GM18873 (cell line): ENCODE results near the gene ADAM12.

Experiments used
- ATAC-seq: cut with Tn5 transposase; IDR thresholded peaks from one replicate; pipeline ENCODE4 v1.9.1; 2021; ENCODE audit warnings: mild to moderate bottlenecking, moderate library complexity, moderate number of reproducible peaks; ENCODE audit not compliant: unreplicated experiment, low FRiP score

The ADAM12 gene

DNA sequence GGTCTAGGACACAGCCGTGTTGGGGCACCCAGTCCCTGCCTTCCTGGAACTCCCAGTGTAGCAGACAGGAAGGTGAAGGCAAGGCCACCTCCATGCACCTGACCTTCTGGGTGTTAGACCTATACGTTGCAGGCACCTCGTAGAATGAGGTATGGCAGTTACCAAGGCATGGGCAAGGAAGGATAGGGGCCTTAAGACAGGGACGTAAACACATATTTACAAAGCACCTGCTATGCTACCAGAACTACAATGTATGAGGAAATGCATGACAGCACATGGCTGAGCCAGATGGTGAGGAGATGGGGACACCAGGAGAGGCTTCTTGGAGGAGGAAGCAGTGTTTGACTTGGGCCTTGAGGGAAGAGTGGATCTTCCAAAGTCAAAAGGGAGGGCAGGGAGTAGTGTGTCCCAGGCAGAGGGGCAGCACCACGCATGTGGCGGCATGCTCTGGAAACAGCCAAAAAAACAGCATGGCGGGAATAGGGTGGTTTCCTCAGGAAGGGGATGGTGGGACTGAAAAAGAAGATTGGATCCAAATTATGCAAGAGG, 260.7 kb downstream of the ADAM12 start:
- no peak for ATAC-seq

DNA sequence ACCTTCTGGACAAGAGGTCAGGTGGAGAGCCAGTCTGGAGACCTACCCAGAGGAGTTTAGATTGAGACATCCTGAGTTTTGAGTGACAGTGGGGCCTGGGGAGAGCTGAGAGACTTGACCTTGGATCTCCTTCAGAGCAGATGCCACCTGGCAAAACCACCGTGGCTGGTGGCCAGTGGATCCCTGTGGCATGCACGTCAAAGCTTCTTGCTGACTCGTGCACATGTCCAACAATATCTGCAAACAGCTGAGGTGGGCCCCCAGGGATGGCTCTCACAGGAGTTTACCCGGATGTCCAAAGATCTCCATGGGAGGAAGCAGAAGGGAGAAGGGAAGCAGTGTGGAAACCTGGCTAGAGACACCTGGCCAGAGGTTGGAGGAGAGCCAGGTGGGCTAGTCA, 261.4 kb downstream of the ADAM12 start:
- ATAC-seq = no peak

DNA sequence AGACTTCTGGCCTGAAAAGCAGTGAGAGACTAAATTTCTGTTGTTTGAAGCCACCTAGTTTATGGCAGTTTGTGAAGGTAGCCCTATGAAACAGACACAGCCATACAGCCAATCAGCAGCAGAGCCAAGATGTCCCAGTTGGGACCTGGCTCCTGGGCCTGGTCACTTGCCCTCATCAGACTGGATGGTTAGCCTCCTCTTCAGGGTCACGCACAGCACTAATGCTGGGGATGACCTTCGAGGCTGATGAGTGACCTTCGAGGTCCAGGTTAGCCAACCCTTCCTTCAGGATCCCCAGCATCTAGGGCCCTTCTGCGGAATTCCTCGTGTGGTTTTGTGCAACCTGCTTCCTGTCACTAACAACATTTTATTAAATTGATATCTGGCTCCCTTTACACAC, 262.3 kb downstream of the ADAM12 start:
- ATAC-seq = no peak

DNA sequence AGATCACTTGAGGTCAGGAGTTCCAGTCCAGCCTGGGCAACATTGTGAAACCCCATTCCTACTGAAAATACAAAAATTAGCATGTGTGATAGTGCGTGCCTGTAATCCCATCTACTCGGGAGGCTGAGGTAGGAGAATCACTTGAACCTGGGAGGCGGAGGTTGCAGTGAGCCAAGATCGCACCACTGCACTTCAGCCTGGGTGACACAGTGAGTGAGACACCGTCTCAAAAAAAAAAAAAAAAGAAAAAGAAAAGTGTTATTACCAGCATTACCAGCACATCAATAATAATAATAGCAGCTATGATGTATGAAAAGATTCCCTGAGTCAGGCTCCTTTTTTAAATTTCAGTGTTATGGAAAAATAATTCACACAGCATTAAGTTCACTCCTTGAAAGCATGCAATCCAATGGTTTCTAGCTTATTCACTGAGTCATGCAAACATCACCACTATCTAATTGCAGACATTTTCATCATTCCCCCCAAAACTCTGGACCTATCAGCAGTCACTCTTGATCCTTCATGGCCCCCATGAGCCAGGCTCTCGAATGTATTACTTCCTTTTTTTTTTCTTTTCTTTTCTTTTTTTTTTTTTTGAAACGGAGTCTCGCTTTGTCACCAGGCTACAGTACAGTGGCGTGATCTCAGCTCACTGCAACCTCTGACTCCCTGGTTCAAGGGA, 263.5 kb downstream of the ADAM12 start:
- no peak for ATAC-seq

DNA sequence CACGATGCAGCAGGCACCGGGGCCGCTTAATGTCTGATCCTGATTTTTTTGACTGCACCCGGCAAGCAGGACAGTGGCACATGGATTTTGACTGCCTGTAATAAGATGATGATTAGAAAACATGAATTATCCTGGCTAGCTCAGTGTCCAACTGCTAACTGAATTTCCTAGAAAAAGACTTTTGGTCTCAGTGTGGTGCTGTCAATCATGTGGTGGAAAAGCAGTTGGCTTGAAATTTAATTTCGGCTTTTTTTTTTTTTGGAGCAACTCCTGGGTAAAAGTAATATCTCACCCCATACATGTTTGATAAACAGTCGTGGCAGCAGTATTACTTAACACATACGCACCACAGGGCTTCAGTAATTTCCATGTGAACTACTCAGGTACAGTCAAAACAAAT, 264.2 kb downstream of the ADAM12 start:
- ATAC-seq = no peak

DNA sequence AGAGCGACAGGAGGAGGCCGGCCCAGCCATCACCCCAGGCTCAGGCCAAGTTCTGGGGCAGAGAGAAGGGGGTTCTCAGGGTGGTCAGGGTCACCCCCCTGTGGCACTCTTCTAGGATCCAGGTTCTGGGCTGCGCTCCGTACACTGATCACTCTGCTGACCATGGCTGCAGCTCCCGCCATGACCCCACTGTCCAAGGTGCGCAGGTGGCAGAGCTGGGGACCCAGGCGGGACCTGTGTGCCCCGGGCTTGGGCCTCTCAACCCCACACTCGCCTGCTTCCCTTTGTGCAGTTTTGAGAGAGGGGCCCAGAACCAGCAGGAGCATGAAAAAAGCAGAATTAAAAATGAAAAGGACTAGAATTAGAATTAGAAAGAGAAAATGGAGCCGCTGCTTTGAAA, 264.8 kb downstream of the ADAM12 start:
- no peak for ATAC-seq

DNA sequence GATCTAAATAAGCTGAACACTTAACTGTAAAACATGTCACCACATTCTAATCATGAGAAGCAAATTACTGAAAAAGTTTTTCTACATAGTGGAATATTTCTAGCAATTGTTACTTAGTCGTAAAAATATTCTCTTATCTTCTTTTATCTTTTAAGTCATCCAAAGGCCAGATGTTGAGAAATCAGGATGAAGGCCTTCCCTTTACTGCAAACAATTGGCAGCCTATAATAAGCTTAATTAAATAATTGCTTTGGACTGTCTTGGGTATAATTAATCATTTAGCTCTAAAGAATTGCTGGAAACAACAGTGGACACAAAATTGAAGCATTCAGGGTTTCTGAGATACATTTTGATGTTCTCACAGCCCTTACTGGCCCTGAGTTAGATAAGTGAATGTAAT, 265.4 kb downstream of the ADAM12 start:
- ATAC-seq = no peak

DNA sequence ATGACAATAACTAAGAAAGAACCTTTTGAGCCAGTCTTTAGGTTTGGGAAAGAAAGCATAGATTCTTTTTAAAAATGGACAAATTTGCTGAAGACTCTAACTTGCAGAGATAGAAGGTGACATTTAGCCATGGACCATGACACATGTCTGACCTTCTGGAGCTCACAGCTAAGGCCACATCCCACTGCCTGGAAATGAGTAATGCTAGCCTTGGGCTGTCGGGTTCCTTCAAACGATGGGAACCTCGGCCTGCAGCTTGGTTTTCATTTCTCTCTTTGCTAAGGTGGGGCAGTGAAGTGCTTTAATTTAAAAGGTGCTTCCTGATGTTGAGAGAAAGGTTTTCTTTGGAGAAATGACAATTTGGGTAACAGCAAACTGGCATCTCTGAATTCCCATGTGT, 268.7 kb downstream of the ADAM12 start:
- no peak for ATAC-seq

DNA sequence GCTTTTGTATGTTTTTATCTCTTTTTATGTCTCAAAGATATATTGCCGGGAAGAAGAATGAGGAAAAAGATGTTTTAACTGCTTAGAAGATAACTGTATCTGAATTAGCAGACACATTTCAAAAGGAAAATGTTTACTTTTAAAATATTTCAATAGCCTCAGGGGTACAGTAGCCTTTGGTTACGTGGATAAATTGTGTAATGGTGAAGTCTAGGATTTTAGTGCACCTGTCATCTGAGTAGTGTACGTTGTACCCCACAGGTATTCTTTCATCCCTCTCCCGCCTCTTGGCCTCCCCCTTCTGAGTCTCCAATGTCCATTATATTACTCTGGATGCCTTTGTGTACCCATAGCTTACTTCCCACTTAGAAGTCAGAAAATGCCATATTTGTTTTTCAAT, 269.8 kb downstream of the ADAM12 start:
- no peak for ATAC-seq

DNA sequence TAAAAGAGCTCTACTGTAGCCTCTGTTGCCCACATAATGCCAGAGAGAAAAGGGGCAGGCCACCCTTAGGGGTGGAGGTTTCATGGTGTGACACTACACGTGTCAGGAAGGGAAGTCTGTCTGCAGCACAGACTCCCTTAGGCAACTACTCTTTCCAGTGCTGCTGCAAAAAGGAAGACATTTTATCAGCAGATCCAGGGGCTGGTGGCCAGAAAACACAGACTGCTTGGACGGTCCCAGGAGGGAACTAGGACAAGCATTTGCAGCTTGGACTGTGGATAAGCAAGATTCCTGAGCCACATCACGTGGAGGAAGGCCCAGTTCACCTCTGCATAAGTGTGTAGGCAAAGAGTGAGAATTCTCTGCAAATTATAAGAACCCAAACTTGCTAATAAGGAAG, 271.1 kb downstream of the ADAM12 start:
- ATAC-seq = no peak

DNA sequence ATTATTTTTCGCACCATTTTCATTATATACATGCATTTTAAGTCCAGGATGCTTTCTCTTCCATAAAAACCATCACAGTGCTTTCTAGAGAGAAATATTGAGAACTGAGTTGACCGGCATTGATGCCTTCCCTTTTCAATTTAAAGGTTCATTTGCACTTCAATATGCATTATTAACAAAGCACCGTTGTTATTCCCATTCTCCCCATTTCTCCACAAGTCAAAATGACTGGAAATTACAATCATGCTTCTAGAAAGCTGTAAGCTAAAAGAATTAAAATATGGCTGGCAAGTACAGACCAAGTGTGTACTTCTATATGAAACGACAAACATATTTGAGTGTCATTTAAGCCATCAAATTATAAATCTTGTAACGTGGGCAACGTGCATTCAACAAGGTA, 272.4 kb downstream of the ADAM12 start:
- ATAC-seq = no peak

DNA sequence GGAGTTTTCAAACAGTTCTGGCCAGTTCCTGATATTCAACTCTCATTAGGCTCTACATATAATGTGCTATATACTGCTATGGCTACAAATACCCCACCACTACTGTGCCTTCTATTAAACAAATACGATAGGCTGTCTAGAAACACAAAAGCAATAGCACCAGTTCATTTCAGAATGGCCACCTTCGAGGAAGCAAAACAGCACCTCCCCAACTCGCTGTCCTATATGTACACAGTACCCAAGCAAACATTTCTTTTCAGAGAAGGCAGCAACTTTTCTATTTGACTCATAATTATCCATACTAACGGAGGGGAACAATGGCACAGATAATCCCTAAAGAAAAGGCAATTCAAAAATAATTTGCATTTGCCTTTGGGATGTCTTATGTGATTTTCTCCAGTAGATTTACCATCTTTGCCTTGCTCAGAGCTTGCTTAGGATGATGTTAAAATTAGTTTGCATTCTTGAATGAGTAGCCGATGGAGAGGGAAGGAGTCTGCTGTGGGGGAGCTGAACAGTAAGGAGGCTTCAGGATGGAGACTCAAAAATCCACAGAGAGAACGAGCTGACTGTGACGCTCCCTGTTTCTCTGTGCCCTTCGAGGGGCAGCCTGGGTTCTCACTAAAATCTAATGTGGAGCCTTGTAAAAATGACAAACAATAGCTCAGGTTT, 273.3 kb downstream of the ADAM12 start:
- ATAC-seq = no peak

DNA sequence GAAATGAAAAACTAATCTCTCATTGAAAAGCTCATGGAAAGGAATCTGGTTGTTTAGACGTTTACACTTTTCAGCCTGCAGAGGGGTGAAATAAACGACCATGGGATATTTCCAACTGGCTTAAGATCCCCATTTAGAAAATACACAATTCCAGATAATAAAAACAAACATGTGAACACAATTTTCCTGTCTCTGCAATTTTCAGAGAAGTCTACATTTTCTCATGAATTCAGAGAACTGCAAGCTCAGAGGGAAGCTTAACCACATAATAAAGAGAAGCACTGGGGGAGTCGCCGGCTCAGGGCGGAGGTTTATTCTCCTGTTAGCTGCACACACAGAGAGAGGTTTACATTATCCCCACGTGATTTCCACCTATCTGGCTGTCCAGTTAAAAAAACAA, 276.8 kb downstream of the ADAM12 start:
- no peak for ATAC-seq

DNA sequence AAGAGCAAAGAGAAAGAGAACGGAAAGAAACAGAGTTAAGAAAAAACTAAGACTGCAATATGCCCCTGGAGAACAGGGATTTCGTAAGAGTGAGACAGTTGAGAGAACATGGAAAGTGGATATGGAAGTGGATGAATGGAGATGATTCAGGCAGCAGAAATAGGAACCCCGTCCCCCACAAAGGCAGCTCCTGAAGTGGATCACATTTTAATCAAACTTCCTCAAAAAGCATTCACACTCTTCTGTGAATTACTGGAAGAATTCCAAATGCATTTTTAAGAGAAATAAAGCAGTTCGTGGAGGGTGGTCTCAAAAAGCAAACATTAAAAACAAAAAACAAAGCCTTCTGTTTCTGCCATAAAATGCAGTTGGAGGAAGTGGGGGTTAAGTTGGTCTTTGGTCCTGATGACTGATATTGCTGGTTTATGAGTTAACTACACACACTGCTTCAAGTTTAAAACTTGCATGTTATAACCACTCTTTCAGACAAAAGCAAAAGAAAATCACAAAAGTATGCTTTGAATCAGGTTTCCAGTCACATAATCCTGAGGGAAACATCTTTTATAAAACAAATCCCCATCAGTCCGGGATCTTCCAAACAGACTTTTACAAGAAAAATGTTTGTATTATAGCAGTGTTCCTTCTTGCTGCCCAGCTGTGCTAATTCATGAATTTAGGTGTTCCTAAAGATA, 277.6 kb downstream of the ADAM12 start:
- no peak for ATAC-seq

DNA sequence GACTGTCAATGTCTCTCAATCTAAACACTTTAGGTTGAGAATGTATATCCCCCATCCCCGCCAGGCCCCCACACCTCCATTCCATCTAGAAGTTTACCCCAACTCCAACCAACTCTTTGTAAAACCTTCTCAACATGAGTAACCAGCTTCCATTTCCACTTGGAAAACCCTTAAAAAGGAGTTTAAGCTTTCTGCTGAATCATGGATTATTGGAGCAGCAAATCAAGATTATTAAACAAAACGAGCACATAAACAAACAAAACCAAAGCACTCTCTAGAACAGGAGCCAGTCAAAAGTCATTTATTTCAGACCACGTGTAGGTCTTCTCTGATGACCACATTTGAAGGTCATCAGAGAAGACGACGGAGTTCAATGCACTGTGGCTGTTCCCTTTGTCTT, 278.4 kb downstream of the ADAM12 start:
- ATAC-seq = no peak

DNA sequence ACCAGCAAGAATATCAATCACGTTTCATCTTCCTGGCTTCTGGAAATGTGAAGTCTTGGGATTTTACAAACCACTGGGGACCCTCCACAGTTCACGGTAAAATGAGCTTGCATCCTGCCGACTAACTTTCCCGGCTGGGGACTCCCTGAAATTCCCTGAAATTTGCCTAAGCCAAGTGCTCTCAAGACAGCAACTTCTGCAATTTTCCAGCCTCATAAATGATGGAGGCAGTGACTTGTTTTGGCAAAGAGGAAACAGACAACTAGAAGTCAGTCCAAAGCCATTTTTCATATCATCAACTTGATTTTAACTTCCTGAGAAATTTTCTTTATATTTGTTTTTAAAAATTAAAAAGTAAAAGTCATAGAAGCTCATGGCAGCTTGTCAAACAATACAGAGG, 279.6 kb downstream of the ADAM12 start:
- ATAC-seq = no peak

DNA sequence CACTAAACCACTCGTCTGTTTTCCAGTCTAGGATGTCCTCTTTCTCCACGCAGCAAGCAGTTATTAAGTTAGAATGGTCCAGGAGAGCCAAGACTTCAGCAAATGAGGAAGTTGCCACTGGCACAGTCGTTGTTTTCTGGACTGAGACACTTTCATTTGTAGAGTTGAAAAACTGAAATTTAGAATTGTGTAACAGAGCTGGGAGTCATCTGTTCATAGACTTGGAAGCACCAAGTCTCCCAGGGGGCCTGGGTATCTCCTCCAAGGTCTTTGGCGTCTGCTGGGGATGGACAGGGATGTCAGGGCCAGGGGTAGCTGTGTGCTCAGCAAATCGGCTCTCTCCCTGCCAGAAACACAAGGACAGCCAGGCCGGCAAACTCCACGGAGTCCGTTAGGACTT, 283.5 kb downstream of the ADAM12 start:
- no peak for ATAC-seq

DNA sequence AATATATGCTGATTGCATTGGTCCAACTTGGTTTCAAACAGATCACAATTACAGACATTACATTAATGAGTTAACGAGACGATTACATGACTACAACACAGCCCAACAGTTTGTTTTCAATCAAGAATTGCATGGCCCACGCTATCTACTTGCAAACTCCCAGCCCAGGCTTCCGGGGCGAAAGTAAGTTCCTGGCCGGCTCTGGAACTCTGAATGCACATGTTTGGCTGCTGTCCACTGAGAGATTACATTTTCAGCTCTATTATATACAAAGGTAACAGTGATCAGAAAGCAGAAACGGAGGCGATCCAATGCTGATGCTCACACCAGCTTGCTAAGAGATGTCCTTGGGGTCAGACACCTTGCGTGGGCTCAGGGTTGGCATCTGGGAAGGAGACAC, 285.6 kb downstream of the ADAM12 start:
- no peak for ATAC-seq

DNA sequence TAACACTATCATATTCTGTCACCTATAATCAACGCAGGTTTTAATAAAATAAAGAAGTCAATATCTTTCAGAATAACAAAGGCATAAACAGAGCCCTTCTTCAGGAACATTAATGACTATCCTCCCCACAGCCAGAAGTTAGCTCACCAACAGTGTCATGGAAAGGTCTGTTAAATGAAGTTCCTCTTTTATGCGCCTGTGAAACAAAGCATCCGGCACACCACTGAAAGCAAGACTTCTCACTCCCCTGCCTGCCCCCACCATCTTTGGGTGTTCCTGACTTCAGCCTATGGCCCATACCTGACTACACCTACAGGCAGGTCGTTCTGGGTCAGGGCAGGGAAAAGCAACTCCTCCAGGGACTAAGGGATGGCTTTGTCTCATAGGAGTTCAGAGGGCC, 286.5 kb downstream of the ADAM12 start:
- ATAC-seq = no peak

DNA sequence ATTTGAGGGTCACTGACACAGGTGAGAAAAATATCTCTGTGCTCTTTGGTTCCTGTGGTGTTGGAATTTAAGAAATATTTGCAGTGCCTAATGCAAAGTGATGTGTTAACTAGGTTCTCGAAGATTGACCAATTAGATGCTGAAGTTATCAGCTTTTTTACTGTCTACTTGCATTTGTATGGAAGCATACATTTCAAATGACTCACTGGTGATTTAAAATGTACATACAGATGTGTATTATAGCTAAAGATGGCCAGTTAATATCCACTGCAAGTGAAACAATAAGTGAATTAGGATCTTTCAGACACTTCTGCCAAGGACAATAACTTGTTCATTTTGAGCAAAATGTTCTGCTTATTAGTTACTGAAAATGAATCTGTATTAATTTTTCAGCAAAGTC, 287.0 kb downstream of the ADAM12 start:
- ATAC-seq = no peak

DNA sequence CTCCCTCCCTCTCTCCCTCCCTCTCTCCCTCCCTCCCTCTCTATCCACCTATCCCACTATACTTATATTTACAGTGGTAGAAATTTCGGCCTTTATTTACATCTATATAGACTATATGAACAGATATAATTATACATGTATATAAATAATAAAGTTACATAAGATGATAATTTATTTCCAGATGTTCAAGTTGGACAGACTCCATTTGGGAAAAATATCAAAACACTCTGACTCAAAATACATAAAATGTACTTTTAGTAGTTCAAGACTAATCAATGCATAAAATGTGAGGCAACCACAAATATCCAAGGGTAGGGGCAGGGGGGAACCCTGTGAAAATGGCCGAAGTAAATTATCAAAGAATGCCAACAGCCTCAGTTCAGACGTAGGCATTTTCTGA, 288.9 kb downstream of the ADAM12 start:
- no peak for ATAC-seq

DNA sequence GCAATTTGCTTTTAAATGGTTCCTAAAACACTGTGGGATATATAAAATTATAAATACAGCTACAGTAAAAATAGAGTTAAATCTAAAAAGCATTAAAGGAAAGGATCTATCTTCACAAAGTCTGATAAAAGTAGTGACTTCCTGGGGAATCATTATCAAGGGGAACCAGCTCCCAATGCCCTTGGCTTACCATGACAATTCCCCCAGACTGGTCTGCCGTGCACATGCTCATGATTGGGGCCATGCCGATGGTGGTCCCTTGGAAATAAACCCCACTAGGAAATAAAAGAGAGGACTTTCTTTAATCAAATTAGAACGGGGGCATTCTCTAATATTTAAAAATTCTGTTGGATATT, 290.1 kb downstream of the ADAM12 start:
- ATAC-seq = no peak
